GM19035 (cell line): ENCODE results near the gene TMEM38B.
"Not testable (repeated sequence)": the region's sequence is repeated elsewhere in the genome, so short reads cannot be mapped to it uniquely, and the experiment has no call there.

ENCODE experiments used
- ATAC-seq: cut with Tn5 transposase; IDR thresholded peaks from one replicate; pipeline ENCODE4 v1.9.1; 2021; ENCODE audit not compliant: unreplicated experiment

The TMEM38B gene

DNA sequence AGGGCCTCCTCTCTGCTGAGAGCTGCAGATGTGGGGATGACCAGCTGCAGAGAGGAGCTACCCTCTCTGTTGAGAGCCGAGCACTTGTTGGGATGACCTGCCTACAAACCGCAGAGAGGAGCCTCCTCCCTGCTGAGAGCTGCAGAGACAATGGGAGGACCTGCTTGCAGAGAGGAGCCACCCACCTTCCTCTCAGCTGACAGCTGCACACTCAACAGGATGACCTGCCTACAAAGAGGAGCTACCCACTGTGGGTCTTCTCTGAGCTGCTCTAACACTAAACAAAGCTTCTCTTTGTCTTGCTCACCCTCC, 19.6 kb downstream of the TMEM38B start:
- no peak for ATAC-seq

DNA sequence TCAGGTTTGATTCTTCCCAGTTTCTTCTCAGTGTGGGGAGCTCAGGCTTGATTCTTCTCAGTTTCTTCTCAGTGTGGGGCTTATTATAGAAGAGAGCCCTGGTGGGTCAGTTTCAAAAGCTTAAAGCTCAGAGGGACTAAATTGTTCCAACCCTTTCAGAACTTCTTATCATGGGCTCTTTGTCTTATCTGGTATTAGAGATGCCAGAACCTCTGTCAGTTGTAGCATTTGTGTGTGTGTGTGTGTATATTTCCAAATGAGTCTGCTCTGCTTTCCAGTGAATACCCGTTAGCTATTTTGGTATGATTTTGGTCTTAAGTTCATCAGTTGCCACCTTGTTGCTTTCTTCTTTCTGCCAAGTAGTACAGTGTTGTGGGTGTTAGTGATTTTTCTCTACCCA, 21.8 kb downstream of the TMEM38B start:
- ATAC-seq: no peak

DNA sequence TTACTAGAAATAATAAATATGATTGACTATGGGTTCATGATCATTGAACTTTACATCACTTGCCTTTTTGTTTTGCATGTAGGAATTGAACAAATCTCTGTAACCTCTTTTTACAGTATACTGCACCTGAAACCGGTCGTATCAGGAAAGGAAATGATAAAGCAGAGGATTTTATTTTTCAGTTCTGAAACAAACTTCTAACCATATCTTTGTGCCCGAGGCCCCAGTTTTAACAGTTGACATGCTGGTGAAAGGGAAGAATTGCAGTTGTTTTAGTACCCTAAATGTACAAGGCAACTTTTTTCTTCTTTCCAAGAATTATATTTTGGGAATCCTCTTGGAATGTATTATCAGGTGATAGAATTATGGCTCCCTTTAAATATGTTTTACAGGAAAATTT, 27.8 kb downstream of the TMEM38B start:
- ATAC-seq: no peak

DNA sequence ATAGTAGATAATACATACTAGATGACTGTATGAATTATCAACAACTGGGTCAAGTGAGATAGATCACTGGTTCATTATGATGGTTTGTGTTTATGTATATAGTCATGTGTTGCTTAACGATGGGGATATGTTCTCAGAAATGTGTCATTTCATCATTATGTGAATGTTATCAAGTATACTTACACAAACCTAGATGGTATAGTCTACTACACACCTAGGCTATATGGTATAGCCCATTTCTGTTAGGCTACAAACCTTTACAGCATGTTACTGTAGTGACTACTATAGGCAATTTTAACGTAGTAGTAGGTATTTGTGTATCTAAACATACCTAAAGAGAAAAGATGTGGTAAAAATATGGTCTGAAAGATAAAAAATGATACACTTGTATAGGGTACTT, 31.0 kb downstream of the TMEM38B start:
- ATAC-seq: no peak

DNA sequence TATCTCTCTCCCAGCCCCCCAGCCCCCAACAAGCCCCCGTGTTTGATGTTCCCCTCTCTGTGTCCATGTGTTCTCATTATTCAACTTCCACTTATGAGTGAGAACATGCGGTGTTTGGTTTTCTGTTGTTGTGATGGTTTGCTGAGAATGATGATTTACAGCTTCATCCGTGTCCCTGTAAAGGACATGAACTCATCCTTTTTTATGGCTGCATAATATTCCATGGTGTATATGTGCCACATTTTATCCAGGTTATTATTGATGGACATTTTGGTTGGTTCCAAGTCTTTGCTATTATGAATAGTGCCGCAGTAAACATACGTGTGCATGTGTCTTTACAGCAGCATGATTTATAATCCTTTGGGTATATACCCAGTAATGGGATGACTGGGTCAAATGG, 33.9 kb downstream of the TMEM38B start:
- ATAC-seq: not testable (repeated sequence)

DNA sequence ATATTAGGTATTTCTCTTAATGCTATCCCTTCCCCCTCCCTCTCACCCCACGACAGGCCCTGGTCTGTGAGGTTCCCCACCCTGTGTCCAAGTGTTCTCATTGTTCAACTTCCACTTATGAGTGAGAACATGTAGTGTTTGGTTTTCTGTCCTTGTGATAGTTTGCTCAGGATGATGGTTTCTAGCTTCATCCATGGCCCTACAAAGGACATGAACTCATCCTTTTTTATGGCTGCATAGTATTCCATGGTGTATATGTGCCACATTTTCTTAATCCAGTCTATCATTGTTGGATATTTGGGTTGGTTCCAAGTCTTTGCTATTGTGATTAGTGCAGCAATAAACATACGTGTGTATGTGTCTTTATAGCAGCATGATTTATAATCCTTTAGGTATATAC, 37.1 kb downstream of the TMEM38B start:
- not testable (repeated sequence) for ATAC-seq

DNA sequence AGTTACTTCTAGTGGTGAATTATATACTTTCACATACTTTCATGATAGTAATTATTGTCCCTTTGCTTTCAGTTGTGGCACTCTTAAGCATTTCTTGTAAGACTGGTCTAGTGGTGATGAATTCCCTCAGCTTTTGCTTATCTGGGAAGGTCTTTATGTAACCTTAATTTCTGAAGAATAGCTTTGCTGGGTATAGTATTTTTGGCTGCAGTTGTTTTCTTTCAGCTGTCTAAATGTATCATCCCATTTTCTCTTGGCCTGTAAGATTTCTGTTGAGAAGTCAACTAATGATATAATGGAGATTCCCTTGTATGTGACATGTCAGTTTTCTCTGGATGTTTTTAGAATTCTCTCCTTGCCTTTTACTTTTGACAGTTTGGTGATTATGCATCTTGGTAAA, 41.0 kb downstream of the TMEM38B start:
- ATAC-seq: no peak

DNA sequence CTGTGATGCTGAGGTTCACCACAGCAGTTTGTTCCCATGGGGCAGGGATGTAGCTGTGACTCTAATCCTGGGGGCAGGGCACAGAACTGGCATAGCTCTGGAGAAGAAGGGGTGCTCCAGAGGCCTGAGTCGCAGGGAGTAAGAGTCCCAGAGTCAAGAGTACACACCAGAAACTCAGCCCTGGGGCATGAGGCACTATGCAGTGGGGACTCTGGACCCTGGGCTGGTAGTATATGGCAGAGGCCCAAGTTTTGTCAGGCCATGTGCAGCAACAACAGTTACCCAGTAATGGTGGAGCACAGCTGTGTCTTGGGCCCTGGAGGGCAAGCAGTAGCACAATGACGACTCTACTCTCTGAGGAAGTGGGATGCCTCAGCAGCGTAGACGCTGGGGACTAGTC, 42.9 kb downstream of the TMEM38B start:
- no peak for ATAC-seq

DNA sequence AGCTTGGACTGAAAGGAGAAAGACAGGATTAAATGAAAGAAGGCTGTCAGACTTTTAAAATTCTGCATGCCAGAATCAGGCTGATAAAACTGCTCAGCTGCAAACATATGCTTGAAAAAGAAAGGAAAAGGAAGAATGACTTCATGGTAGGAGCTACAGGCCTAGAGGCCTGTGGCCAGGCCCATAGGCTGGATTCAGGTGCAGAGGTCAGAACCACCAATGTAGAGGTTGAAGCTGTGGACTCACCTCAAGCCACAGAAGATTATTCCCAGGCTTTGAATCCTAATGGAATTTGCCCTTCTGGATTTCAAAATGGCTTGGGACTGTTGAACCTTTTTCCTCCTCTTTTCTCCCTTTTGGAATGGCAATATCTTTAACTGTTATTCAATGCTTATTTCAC, 47.7 kb downstream of the TMEM38B start:
- no peak for ATAC-seq

DNA sequence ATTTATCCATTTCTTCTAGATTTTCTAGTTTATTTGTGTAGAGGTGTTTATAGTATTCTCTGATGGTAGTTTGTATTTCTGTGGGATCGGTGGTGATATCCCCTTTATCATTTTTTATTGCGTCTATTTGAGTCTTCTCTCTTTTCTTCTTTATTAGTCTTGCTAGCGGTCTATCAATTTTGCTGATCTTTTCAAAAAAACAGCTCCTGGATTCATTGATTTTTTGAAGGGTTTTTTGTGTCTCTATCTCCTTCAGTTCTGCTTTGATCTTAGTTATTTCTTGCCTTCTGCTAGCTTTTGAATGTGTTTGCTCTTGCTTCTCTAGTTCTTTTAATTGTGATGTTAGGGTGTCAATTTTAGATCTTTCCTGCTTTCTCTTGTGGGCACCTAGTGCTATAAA, 53.0 kb downstream of the TMEM38B start:
- not testable (repeated sequence) for ATAC-seq

DNA sequence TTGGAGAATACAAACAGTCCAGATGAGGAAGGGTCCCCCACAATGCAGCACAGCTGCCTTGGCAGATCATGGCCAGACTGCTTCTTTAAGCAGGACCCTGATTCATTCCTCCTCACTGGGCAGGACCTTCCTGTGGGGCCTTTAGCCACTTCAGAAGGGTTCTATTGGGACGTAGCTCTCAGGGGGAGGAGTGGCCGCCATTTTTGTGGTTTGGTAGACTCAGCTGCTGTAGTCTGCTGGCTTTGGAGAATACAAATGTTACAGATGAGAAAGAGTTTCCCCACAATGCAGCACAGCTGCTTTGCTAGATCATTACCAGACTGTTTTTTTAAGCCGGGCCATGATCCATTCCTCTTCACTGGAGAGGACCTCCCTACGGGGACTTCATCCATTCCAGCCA, 57.4 kb downstream of the TMEM38B start:
- ATAC-seq: no peak

DNA sequence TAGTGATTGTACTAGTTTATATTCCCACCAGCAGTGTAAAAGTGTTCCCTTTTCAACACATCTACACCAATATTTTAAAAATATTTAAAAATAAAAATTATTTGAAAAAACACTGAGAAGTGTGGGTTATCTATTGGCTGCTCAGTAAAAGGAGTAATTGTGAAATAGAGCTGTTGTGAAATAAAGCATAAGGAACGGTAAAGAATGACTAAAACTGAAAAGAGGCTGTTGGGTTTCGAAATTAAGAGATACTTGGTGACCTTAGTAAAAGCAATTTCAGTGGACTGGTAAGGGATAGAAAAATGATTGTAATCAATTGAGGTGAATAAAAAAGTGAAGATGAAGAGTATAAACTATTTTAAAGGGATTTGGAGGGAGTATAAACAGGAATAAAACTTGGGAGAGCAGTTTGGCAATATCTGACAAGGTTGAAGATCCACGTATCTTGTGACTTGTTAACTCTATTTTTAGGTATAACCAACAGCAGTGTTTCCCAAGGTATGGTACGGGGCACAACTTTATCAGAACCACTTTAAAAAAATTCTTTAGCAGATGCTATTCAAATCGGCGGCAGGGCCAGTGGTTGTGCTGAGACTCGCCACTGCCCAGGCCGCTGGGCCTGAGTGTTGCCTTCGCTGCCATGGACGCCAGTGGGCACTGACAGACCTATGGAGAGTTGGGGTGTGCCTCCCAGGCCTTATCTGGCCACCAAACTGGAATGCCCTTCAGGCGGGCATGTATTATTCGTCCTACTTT, 63.3 kb downstream of the TMEM38B start:
- no peak for ATAC-seq

DNA sequence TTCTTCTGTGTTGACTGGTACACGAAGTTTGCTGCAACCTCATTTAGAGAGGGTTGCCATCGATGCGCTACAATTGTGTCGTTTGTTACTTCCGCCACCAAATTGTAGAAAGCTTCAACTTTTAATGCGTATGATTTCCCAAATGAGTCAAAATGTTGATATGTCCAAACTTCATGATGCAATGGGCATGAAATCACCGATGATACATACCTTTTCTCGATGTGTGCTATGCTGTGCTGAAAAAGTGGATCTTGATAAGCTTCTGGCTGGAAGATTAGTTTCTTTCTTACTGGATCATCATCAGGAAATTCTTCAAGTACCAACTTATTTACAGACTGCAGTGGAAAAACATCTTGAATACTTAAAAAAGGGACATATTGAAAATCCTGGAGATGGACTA, 65.7 kb downstream of the TMEM38B start:
- ATAC-seq: no peak

DNA sequence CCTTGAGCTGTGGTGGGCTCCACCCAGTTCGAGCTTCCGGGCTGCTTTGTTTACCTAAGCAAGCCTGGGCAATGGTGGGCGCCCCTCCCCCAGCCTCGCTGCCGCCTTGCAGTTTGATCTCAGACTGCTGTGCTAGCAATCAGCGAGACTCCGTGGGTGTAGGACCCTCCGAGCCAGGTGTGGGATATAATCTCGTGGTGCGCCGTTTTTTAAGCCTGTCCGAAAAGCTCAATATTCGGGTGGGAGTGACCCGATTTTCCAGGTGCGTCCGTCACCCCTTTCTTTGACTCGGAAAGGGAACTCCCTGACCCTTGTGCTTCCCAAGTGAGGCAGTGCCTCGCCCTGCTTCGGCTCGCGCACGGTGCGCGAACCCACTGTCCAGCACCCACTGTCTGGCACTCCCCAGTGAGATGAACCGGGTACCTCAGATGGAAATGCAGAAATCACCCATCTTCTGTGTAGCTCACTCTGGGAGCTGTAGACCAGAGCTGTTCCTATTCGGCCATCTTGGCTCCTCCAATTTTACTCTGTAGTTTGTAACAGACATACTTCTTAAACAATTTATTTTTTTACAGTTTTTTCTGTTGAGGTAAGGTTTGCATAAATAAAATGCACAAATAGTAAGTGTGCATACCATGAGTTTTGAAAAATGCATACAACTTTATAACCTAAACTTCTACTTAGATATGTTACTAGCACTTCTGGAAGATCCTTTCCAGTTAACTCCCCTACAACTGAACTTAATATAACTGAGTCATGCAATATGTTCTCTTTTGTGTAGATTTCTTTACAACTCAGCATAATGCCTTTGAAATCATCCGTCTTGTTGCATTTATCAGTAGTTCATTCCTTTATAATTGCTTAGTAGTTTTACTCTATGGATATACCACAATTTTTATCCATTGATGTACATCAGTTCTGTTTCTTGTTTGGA, 88.5 kb downstream of the TMEM38B start:
- ATAC-seq: not testable (repeated sequence)

DNA sequence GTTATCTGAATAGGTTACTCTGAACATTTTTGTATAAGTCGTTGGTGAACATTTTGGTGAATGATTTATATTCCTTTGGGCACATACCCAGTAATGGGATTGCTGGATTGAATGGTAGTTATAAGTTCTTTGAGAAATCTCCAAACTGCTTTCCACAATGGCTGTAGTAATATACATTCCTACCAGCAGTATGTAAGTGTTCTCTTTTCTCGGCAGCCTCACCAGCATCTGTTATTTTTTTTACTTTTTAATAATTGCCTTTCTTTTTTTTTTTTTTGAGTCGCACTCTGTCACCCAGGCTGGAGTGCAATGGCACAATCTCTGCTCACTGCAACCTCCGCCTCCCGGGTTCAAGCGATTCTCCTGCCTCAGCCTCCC, 89.1 kb downstream of the TMEM38B start:
- ATAC-seq: not testable (repeated sequence)

DNA sequence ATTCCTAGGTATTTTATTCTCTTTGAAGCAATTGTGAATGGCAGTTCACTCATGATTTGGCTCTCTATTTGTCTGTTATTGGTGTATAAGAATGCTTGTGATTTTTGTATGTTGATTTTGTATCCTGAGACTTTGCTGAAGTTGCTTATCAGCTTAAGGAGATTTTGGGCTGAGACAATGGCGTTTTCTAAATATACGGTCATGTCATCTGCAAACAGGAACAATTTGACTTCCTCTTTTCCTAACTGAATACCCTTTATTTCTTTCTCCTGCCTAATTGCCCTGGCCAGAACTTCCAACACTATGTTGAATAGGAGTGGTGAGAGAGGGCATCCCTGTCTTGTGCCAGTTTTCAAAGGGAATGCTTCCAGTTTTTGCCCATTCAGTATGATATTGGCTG, 92.5 kb downstream of the TMEM38B start:
- ATAC-seq: not testable (repeated sequence)

DNA sequence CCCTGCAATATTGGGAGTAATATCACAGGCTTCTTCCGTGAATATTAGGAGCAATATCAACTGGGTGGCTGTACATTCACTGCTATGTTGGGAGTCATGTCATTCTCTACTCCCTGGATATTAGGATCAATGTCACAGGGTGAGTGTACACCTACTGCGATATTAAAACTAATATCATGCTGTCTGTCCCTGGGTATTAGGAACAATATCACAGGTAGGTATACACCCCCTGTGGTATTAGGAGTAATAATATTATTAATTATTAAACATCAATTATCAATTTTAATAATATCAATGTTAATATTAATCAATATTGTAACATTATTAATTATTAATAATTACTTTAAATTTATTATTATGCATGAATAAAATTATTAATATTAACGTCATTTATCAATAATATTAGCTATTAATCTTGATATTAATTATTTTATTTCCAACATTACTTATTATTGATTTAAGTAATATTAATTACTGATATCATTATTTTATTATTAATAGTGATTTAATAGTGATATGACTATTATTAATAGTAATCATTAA, 121.9 kb downstream of the TMEM38B start:
- no peak for ATAC-seq

DNA sequence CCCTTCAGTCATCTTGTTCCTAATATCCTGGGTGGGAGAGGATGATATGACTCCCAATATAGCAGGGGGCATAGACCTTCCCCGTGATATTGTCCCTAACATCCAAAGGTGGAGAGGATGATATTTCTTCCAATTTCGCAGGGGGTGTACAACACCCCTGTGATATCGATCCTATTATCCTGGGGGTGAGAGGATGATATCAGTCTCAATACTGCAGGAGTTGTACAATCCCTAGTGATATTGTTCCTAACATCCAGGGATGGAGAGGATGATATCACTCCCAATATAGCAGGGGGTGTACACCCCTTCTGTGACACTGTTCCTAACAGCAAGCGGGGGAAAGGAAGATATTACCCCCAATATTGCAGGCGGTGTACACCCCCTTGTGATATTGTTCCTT, 122.6 kb downstream of the TMEM38B start:
- no peak for ATAC-seq

DNA sequence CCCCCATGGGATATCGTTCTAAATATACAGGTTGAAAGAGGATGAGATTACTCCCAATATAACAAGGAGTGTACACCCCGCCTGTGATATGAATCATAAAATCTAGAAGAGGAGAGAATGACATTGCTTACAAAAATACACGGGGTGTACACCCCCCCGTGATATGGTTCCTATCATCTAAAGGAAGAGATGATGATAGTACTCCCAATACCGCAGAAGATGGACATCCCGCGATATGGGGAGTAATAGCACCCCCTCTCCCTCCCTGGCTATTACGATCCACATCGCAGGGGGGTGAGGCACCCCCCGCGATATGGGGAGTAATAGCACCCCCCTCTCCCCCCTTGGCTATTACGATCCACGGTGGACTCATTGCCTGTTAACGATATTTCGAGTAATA, 124.6 kb downstream of the TMEM38B start:
- no peak for ATAC-seq

DNA sequence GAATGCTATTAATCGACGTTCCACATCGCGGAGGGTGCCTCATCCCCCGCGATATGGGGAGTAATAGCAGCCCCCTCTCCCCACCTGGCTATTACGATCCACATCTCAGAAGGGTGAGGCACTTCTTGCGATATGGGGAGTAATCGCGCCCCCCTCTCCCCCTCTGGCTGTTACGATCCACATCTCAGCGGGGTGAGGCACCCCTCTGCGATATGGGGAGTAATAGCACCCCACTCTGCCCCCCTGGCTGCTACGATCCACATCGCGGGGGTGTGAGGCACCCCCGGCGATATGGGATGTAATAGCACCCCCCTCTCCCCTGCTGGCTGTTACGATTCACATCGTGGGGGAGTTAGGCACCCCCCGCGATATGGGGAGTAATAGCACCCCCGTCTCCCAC, 128.5 kb downstream of the TMEM38B start:
- ATAC-seq: no peak
